GM19452 (cell line): Measurements from ENCODE around the gene CSGALNACT2.

Source experiments
- ATAC-seq: cut with Tn5 transposase; IDR thresholded peaks from one replicate; pipeline ENCODE4 v1.9.1; 2021; ENCODE audit not compliant: unreplicated experiment

Gene CSGALNACT2

GRCh38 chr10:43123361-43124093 lies 14.7 kb upstream of the CSGALNACT2 start:
- no peak for ATAC-seq

GRCh38 chr10:43124094-43124521 lies 14.1 kb upstream of the CSGALNACT2 start:
- no peak for ATAC-seq

GRCh38 chr10:43124574-43125273 lies 13.5 kb upstream of the CSGALNACT2 start:
- no peak for ATAC-seq

GRCh38 chr10:43125274-43125845 lies 12.9 kb upstream of the CSGALNACT2 start:
- no peak for ATAC-seq

DNA sequence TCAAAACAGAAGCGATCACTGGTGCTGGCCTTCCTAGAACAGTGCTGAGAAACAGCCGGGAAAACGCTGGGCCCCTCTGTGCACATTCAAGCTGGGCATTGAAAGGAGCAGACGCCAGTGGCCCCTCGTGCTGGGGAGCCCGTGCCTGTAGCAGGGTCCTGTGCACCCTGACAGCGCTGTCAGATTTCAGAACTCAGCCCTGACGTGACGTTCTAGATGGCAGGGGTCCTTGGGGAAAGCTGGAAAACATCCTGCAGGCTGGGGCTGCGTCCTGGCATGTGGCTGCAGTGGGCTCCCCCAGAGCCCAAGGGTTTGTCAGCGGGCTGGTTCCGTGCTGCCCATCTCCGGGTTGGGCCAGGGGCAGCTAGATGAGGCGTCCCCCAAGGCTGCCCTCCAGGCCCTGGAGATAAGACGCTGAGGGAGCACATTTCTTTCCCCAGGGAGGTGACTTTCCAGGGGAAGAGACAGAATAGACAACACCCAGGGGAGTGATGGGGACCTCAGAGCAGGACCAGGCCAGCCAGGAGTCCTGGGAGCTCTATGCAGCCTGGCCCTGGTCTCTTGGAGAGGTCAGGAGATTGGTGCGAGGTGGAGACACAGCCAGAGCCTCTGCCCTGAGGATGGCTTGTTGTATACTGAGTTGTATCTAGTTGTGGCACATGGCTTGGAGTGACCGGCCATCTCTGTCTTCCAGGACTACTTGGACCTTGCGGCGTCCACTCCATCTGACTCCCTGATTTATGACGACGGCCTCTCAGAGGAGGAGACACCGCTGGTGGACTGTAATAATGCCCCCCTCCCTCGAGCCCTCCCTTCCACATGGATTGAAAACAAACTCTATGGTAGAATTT lies 12.1 kb upstream of the CSGALNACT2 start:
- ATAC-seq = no peak

DNA sequence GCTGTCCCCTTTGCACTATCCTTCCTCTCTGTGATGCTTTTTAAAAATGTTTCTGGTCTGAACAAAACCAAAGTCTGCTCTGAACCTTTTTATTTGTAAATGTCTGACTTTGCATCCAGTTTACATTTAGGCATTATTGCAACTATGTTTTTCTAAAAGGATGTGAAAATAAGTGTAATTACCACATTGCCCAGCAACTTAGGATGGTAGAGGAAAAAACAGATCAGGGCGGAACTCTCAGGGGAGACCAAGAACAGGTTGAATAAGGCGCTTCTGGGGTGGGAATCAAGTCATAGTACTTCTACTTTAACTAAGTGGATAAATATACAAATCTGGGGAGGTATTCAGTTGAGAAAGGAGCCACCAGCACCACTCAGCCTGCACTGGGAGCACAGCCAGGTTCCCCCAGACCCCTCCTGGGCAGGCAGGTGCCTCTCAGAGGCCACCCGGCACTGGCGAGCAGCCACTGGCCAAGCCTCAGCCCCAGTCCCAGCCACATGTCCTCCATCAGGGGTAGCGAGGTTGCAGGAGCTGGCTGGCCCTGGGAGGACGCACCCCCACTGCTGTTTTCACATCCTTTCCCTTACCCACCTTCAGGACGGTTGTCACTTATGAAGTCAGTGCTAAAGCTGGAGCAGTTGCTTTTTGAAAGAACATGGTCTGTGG lies 11.4 kb upstream of the CSGALNACT2 start:
- ATAC-seq = no peak

DNA sequence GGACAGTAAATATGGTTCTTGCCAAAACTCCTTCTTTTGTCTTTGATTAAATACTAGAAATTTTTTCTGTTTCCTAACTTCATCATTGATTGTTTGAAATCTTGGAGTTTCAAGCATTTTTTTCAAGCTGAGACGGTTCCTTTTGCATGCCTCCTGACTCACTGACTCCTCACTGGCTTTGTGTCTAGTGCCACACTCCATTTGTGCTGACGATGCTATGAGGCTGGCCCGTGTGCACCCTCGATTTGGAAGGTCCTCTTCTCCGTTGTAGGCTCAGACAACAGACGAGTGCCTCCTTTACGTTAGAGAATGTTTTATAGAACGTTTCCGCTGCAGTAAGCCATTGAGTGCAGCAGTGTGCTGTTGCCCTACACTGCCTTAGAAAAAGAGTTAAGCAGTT lies 10.8 kb upstream of the CSGALNACT2 start:
- ATAC-seq = no peak

DNA sequence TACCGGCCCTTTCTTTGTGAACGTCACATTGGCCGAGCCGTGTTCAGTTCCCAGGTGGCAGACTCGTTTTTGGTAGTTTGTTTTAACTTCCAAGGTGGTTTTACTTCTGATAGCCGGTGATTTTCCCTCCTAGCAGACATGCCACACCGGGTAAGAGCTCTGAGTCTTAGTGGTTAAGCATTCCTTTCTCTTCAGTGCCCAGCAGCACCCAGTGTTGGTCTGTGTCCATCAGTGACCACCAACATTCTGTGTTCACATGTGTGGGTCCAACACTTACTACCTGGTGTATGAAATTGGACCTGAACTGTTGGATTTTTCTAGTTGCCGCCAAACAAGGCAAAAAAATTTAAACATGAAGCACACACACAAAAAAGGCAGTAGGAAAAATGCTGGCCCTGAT lies 9.9 kb upstream of the CSGALNACT2 start:
- no peak for ATAC-seq

DNA sequence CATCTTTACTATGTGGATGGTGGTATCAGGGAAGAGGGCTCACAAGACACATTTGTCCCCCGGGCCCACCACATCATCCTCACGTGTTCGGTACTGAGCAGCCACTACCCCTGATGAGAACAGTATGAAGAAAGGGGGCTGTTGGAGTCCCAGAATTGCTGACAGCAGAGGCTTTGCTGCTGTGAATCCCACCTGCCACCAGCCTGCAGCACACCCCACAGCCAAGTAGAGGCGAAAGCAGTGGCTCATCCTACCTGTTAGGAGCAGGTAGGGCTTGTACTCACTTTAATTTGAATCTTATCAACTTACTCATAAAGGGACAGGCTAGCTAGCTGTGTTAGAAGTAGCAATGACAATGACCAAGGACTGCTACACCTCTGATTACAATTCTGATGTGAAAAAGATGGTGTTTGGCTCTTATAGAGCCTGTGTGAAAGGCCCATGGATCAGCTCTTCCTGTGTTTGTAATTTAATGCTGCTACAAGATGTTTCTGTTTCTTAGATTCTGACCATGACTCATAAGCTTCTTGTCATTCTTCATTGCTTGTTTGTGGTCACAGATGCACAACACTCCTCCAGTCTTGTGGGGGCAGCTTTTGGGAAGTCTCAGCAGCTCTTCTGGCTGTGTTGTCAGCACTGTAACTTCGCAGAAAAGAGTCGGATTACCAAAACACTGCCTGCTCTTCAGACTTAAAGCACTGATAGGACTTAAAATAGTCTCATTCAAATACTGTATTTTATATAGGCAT lies 9.1 kb upstream of the CSGALNACT2 start:
- ATAC-seq = peak; percentile 72

DNA sequence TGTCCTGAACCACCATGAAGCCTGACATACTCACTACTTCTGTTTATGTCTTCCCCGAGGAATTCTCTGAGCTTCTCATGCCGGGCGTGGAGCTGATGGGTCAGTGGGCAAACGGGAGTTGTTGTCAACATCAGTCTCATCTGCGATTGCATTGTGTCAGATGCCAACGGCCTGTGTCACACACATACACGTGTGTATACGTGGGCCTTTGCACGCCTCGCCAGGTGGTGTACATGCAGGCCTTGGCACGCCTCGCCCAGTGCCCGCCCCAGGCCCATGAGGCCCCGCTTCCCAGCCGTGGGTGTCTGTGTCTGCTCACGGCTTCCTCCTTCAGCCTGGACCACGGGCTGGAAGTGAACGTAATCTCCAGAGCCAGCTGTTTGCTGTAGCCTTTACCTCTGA lies 7.5 kb upstream of the CSGALNACT2 start:
- ATAC-seq = no peak

DNA sequence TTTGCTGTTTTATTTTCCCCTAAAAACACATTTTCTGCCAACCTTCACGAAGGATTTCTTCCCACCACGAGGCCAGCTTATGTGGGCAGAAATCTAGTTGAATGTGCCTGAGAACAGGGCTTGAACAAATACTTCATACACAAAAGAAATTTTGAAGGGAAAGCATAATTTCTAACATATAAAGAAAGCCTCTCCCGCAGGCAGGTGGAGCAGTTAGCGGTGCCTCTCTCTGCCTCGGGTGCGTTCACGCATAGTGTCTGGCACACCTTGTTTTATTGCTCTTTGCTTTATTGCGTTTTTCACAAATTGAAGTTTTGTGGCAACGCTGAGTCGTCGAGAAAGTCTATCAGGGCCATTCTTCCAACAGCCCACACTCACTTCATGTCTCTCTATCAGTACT lies 7.0 kb upstream of the CSGALNACT2 start:
- ATAC-seq = no peak

- no peak for ATAC-seq
These were observed 6.3 kb upstream of the CSGALNACT2 start for GRCh38 chr10:43131906-43132305.

GRCh38 chr10:43132867-43133787 lies 5.1 kb upstream of the CSGALNACT2 start:
- ATAC-seq = no peak

GRCh38 chr10:43134126-43134905 lies 3.9 kb upstream of the CSGALNACT2 start:
- ATAC-seq = no peak

DNA sequence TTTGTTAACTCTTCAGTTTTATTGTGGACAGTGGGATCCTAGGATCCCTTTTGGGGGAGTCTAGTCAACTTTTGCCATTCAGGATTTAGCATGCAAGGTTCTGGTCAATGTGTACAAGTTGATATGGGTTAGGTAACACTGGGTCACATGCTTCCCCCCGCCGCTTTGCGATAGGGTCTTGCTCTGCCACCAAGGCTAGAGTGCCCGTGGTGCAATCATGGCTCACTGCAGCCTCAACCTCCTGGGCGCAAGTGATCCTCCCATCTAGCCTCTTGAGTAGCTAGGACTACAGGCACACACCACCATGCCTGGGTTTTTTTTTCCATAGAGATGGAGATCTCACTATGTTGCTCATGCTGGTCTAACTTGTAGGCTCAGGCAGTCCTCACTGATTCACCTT lies 3.2 kb upstream of the CSGALNACT2 start:
- ATAC-seq = no peak

GRCh38 chr10:43135656-43136055 lies 2.6 kb upstream of the CSGALNACT2 start:
- no peak for ATAC-seq

- no peak for ATAC-seq
These were observed 1.8 kb upstream of the CSGALNACT2 start for GRCh38 chr10:43136432-43136831.

GRCh38 chr10:43136995-43137716 lies 1.1 kb upstream of the CSGALNACT2 start:
- ATAC-seq = no peak
